ENCODE measurements around the gene ARHGAP15. TPM values are rescaled to one million over a fixed set of nuclear protein-coding genes. Genes with fewer than 3 reads are reported as not detected.

ARHGAP15 gene
- total RNA-seq, 1 donor from 2014 or later = not detected

DNA sequence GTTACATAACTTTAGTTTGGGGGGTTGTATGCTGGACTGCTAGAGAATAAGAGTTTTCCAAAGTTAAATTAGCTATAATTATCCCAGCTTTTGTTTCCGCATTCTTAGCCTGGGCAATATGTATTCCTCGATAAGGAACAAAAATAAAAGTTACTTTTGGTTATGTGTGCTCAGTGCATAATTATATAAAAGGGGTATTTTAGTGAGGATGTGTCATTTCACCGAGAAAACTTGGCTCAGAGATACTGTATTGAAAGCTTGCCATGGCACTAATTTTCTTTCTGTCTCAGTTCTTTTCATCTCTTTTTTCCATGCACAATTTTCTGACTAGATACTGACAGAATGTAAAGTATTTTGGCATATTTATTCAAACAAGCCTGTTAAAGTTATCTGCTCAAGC is 28.2 kb downstream of the ARHGAP15 start:
- Mint-ChIP-seq H3K27ac (ENCODE audit: unreplicated experiment) (no peak overlapping the region), H3K4me1 (ENCODE audit: low read depth, unreplicated experiment) (no peaks in the 10 kb centered on the region), H3K9me3 (ENCODE audit: unreplicated experiment) (no peaks in the 10 kb centered on the region), H3K4me3 (ENCODE audit: unreplicated experiment) (no peak overlapping the region), H3K36me3 (ENCODE audit: low read depth, unreplicated experiment) (no peaks in the 10 kb centered on the region), H3K27me3 (ENCODE audit: low read depth, unreplicated experiment) (no peaks in the 10 kb centered on the region)
- Histone ChIP-seq H3K79me2 (ENCODE audit: insufficient read depth, low read length) (no peaks in the 10 kb centered on the region), H3K9me3 (ENCODE audit: insufficient read depth, low read depth, low read length) (no peaks in the 10 kb centered on the region), H3K27me3 (ENCODE audit: insufficient read depth, low read length) (peaks cover 15% of the 10 kb centered on the region), H3K36me3 (ENCODE audit: insufficient read depth, low read length) (no peaks in the 10 kb centered on the region), H3K9ac (ENCODE audit: low read length) (no peak overlapping the region), H4K20me1 (ENCODE audit: insufficient read depth, low read length) (no peaks in the 10 kb centered on the region), H3K4me1 (ENCODE audit: insufficient read depth, low read length) (no peaks in the 10 kb centered on the region), H2AFZ (ENCODE audit: low read depth, low read length) (no peak overlapping the region), H3K4me2 (ENCODE audit: low read length) (no peak overlapping the region), H3K27ac (ENCODE audit: low read depth, low read length) (no peak overlapping the region), H3K4me3 (ENCODE audit: insufficient read depth, low read depth, low read length) (no peak overlapping the region)
- no peak for TF ChIP-seq EZH2 (IDR thresholded peaks at IDR 0.05; ENCODE audit: insufficient read depth, low read length)
- TF ChIP-seq, protein P1, sequence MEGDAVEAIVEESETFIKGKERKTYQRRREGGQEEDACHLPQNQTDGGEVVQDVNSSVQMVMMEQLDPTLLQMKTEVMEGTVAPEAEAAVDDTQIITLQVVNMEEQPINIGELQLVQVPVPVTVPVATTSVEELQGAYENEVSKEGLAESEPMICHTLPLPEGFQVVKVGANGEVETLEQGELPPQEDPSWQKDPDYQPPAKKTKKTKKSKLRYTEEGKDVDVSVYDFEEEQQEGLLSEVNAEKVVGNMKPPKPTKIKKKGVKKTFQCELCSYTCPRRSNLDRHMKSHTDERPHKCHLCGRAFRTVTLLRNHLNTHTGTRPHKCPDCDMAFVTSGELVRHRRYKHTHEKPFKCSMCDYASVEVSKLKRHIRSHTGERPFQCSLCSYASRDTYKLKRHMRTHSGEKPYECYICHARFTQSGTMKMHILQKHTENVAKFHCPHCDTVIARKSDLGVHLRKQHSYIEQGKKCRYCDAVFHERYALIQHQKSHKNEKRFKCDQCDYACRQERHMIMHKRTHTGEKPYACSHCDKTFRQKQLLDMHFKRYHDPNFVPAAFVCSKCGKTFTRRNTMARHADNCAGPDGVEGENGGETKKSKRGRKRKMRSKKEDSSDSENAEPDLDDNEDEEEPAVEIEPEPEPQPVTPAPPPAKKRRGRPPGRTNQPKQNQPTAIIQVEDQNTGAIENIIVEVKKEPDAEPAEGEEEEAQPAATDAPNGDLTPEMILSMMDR (IDR thresholded peaks at IDR 0.05; ENCODE audit: insufficient read depth, low read depth, low read length) = no peak
- FAIRE-seq (no peak), DNase-seq (ENCODE audit: low read depth) (no peak)

DNA sequence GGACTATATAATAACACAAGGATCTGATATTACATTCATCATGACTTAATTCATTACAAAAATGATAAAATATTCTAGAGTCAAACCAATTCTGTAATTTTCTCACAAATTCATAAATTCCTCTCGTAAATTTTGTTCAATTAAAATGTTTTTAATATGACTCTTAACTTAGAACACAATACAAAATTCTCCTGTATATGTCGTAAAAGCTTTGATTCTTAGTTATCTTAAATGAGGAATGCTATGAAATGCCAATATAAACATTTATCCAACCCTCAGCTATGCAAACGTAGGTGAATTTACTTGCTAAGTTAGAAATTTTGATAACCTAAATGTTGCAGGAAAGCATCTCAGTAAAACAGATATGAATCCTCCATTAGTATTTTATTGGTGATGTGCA is 28.9 kb downstream of the ARHGAP15 start:
- H3K9me3 ChIP-seq (ENCODE audit: insufficient read depth, low read depth, low read length) = no peaks in the 10 kb centered on the region
- H3K27ac ChIP-seq (ENCODE audit: low read depth, low read length) = no peak overlapping the region
- no peaks in the 10 kb centered on the region for H3K36me3 Mint-ChIP-seq (ENCODE audit: low read depth, unreplicated experiment)
- no peak overlapping the region for H2AFZ ChIP-seq (ENCODE audit: low read depth, low read length)
- H3K9ac ChIP-seq (ENCODE audit: low read length) = no peak overlapping the region
- no peaks in the 10 kb centered on the region for H3K36me3 ChIP-seq (ENCODE audit: insufficient read depth, low read length)
- H3K27ac Mint-ChIP-seq (ENCODE audit: unreplicated experiment) = no peak overlapping the region
- H3K27me3 ChIP-seq (ENCODE audit: insufficient read depth, low read length) = peaks cover 15% of the 10 kb centered on the region
- no peaks in the 10 kb centered on the region for H3K4me1 Mint-ChIP-seq (ENCODE audit: low read depth, unreplicated experiment)
- H3K4me1 ChIP-seq (ENCODE audit: insufficient read depth, low read length) = no peaks in the 10 kb centered on the region
- FAIRE-seq (no peak), DNase-seq (ENCODE audit: low read depth) (peak; percentile 23)
- H3K4me2 ChIP-seq (ENCODE audit: low read length) = no peak overlapping the region
- H3K79me2 ChIP-seq (ENCODE audit: insufficient read depth, low read length) = no peaks in the 10 kb centered on the region
- H3K4me3 Mint-ChIP-seq (ENCODE audit: unreplicated experiment) = no peak overlapping the region
- no peak for TF ChIP-seq EZH2 (IDR thresholded peaks at IDR 0.05; ENCODE audit: insufficient read depth, low read length)
- TF ChIP-seq, protein P1 (IDR thresholded peaks at IDR 0.05; ENCODE audit: insufficient read depth, low read depth, low read length) = no peak
- no peaks in the 10 kb centered on the region for H3K27me3 Mint-ChIP-seq (ENCODE audit: low read depth, unreplicated experiment)
- no peak overlapping the region for H3K4me3 ChIP-seq (ENCODE audit: insufficient read depth, low read depth, low read length)
- H4K20me1 ChIP-seq (ENCODE audit: insufficient read depth, low read length) = no peaks in the 10 kb centered on the region
- no peaks in the 10 kb centered on the region for H3K9me3 Mint-ChIP-seq (ENCODE audit: unreplicated experiment)

- H3K27ac ChIP-seq (ENCODE audit: low read depth, low read length) = no peak overlapping the region
Measured at GRCh38 chr2:143158551-143159485, 29.6 kb downstream of the ARHGAP15 start.

More at GRCh38 chr2:143158551-143159485, 29.6 kb downstream of the ARHGAP15 start:
- no peak for DNase-seq (ENCODE audit: low read depth)
- FAIRE-seq = no peak
- Mint-ChIP-seq H3K36me3 (ENCODE audit: low read depth, unreplicated experiment) (no peaks in the 10 kb centered on the region), H3K4me1 (ENCODE audit: low read depth, unreplicated experiment) (no peaks in the 10 kb centered on the region), H3K27me3 (ENCODE audit: low read depth, unreplicated experiment) (no peaks in the 10 kb centered on the region), H3K27ac (ENCODE audit: unreplicated experiment) (no peak overlapping the region), H3K4me3 (ENCODE audit: unreplicated experiment) (no peak overlapping the region), H3K9me3 (ENCODE audit: unreplicated experiment) (no peaks in the 10 kb centered on the region)
- Histone ChIP-seq H3K9me3 (ENCODE audit: insufficient read depth, low read depth, low read length) (no peaks in the 10 kb centered on the region), H3K79me2 (ENCODE audit: insufficient read depth, low read length) (no peaks in the 10 kb centered on the region), H3K4me3 (ENCODE audit: insufficient read depth, low read depth, low read length) (no peak overlapping the region), H3K4me1 (ENCODE audit: insufficient read depth, low read length) (no peaks in the 10 kb centered on the region), H3K4me2 (ENCODE audit: low read length) (no peak overlapping the region), H4K20me1 (ENCODE audit: insufficient read depth, low read length) (no peaks in the 10 kb centered on the region), H3K27me3 (ENCODE audit: insufficient read depth, low read length) (peaks cover 15% of the 10 kb centered on the region), H3K36me3 (ENCODE audit: insufficient read depth, low read length) (no peaks in the 10 kb centered on the region), H3K9ac (ENCODE audit: low read length) (no peak overlapping the region), H2AFZ (ENCODE audit: low read depth, low read length) (no peak overlapping the region)
- TF ChIP-seq EZH2 (IDR thresholded peaks at IDR 0.05; ENCODE audit: insufficient read depth, low read length) = no peak
- TF ChIP-seq, protein P1 (IDR thresholded peaks at IDR 0.05; ENCODE audit: insufficient read depth, low read depth, low read length) = no peak
